ENCODE data around the gene NEK3.
"Not testable (repeated sequence)": the region's sequence is repeated elsewhere in the genome, so short reads cannot be mapped to it uniquely, and the experiment has no call there.

Gene NEK3, protein sequence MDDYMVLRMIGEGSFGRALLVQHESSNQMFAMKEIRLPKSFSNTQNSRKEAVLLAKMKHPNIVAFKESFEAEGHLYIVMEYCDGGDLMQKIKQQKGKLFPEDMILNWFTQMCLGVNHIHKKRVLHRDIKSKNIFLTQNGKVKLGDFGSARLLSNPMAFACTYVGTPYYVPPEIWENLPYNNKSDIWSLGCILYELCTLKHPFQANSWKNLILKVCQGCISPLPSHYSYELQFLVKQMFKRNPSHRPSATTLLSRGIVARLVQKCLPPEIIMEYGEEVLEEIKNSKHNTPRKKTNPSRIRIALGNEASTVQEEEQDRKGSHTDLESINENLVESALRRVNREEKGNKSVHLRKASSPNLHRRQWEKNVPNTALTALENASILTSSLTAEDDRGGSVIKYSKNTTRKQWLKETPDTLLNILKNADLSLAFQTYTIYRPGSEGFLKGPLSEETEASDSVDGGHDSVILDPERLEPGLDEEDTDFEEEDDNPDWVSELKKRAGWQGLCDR

DNA sequence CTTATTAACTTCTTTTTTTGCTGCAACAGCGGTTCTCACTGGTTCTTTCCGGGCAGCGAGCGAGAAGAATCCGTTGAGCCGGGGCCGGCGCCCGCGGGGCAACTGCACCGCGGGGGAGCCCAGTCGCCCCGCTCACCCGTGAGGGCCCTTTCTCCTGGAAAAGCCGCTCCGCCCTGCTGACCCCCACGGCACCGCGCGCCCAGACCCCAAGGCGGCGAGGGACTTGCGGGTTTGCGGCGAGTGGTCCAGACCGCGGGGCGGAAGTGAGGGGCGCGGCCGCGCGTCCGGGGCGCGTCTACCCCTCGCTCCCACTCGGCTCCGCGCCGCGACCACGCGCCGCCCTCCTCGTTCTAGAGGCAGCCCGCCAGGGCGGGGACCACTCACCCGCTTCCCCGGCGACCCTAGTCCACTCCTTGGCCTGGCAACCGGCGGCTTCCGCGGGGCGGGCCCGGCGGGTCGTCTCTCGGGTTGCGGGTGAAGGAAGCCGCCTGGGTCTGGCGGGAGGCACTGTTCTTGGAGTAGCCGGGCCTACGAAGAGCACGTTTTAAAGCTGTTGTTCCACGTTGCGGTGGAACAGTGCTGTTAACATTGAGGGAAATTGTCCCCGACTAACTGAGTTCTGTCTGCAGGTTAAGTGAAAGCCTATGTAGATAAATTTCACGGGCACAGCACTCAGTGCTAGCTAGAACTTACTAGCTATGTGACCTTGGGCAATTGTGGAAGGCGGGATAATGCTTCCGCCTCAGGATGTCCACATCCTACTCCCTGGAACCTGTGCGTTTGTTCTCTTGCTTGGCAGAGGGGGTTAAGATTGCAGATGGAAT is at the start of gene NEK3:
TSS of gene NEK3 (minus strand) at position 439 of the 824 bp plus-strand sequence. CDS start 3,406 bp downstream, outside the sequence.
- H3K4me3 ChIP-seq (ENCODE audit: low read depth, low read length), result peak within 1 kb of the TSS; percentile 73

DNA sequence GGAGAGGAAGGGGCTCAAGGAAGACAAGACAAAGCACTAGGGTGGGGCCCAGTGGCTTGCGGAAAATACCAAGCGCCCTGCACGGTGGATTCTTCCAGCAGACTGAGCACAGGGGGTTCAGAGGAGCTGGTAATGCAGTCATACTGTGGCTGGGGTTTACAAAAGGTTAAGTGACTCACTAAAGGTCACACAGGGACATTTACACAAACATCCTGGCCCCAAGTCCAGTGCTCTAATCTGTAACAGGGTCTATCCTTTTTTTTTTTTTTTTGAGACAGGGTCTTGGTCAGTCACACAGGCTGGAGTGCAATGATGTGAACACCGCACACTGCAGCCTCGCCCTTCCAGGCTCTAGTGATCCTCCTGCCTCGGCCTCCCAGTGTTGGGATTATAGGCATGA is 49.0 kb upstream of the NEK3 start:
- not testable (repeated sequence) for H3K4me3 ChIP-seq (ENCODE audit: low read depth, low read length)

DNA sequence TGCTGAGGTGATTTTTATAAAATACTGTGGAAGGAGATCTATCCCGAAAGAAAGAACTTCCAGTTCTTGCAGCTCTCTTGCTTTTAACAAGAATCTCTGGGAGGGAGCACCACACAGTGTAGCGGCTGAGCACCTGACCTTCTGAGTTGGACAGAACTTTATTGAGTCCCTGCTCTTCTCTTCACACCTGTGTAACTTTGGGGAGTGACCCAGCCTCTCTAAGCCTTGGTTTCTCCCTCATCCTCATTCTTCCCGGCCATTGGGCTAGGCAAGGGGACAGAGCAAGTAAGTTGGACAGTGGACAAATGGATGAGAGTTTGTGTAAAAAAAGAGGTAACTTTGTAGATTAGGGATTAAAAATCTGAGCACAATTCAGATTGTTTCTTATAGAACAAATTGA is 48.5 kb upstream of the NEK3 start:
- not testable (repeated sequence) for H3K4me3 ChIP-seq (ENCODE audit: low read depth, low read length)

DNA sequence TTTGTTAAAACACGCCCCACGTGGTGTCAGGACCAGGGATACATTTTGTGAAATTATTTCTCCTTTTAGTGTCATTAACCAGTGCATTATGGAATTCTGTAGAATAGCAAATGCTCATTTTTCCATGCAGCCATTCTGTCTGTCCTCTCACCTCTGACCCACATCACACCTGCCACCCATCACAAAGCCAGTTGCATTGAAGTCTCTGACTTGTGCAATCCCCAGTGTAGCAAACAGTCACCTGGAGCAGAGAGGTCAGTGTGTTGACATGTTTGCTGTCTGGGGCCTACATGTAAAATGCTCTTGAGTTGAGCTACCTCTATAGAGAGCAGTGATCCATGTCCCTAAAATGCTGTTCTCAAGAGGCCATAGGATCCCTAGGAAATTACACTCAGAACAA is 47.9 kb upstream of the NEK3 start:
- H3K4me3 ChIP-seq (ENCODE audit: low read depth, low read length), result not testable (repeated sequence)

DNA sequence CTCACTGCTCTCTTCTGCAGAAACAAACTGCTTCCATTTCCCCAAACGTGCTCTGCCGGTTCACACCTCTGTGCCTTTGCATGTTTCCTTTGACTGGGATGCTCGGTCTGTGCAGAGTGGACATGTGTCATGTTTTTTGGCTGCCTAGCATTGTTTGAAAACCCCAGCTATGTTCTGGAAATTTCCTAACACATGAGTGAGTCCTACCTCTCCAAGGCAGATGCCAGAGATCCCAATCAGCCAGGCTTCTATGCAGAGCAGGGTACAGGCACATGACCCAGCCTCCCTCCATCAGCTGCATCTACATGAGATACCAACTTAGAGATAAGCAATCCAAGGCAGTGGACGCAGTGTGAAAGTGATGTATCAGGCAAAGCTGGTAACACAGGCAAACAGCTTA is 45.1 kb upstream of the NEK3 start:
- H3K4me3 ChIP-seq (ENCODE audit: low read depth, low read length), result not testable (repeated sequence)

DNA sequence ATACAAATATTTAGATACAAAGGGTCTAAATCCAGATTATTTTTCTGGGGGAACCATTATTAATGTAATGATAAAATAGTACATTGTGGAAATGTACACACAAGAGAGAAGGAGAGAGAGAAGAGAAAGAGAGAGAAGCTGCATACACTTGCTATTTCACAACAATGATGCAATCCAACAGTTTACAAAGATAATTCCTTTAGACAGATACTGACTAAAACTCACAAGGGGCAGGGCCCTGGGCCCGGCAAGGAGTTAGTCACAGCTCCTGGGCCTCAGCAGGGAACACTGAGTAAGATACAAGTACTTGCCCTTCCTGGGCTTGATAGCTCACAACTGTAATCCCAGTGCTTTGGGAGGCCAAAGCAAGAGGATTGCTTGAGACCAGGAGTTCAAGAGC is 44.5 kb upstream of the NEK3 start:
- not testable (repeated sequence) for H3K4me3 ChIP-seq (ENCODE audit: low read depth, low read length)

DNA sequence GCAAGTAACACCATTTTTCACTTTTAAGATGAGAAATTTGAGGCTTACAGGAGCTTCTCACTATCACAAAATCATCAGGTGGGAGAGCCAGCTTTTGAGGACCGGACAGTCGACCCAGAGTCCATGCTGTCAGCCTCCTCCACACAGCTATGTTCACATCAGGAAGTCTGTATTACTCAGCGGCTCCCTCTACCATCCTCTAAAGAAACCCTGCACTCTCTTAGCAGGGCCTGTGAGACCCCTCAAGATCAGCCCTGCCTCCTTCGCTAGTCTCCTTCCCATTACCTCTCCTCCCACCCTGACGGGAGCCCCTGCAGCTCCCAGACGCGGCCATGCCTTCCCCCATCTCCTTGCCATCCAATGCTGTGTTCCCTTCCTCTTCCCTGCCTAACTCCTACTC is 43.1 kb upstream of the NEK3 start:
- not testable (repeated sequence) for H3K4me3 ChIP-seq (ENCODE audit: low read depth, low read length)

DNA sequence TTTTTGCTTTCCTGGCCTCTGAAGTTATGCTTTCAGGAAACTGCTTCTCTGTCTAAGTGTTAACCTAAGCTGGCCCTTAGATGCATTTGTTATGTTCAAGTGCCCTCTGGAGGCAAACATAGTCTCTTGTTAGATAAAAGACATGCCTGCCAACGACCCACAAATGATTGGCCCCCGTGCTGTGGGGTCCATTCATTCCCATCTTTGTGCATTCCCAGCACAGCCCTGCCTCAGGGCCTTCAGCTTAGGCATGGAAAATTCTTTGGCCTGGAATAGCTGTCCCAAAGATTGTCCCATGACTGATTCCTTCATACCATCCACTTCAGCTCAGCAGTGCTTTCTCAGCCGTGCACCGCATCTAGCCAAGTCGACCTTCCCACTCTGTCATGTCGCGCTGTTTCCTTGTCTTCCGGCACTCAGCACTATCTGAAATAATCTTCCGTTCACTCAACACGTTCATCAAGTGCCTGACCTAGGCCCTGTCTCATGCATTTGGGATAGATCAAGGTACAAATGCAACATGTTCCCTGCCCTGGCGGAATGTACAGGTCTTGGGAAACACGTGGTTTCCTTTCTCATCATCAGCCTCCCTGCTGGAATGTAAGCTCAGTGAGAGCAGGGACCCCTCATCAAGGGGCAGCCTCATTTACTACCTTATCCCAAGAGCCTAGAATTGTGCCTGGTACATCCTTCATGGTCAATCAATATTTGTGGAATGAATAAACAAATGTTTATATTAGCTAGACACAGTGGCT is 42.2 kb upstream of the NEK3 start:
- not testable (repeated sequence) for H3K4me3 ChIP-seq (ENCODE audit: low read depth, low read length)

DNA sequence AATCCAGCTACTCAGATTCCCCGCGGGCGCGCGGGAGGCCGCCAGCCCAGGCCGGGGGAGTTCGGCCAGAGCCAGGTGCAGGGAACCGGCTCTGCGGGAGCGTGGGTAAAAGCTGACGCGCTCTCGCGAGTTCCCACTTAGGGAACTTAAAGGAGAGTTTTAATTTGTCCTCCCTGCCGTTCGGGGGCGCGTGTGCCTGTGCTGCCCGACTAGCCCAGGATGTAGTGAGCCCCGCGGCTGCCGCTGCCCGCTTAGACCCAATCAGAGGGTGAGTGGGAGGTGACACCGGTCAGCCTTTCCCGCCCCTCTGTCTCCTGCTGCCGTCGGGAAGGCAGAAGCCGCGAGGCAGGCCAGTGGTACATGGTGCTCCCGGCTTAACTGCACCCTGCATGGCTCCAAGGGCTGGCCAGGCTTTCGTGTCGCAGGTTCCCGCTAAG is 36.0 kb upstream of the NEK3 start:
- no peak overlapping the region for H3K4me3 ChIP-seq (ENCODE audit: low read depth, low read length)

DNA sequence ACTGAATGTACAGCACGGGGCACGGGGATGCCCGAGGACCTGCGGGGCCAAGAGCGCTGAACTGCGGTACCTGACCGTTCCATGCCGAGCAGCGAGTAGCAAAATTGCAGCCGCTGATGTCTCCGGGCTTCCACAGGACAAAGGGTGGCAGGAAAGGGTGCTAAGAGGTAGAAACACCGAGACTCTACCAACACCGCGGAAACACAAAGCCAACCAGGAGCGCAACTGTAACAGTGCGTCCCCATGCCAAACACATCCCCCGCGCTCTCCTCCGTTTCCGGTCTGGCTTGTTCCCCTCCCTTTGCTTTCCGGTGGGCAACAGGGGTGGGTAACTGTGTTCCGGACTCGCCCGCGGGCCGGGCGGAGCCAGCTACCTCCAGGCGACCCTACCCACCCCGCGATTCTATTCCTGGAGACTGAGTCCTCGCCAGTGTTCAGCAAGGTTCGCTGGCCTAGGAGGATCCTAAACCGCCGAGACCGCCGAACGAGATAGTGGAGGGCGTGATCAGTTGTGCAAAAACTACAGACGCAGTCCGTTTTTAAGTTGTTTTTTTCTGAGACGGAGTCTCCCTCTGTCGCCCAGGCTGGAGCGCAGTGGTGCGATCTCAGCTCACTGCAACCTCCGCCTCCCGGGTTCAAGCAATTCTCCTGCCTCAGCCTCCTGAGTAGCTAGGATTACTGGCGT is 34.9 kb upstream of the NEK3 start:
- H3K4me3 ChIP-seq (ENCODE audit: low read depth, low read length), result peak overlapping the region; percentile 97

DNA sequence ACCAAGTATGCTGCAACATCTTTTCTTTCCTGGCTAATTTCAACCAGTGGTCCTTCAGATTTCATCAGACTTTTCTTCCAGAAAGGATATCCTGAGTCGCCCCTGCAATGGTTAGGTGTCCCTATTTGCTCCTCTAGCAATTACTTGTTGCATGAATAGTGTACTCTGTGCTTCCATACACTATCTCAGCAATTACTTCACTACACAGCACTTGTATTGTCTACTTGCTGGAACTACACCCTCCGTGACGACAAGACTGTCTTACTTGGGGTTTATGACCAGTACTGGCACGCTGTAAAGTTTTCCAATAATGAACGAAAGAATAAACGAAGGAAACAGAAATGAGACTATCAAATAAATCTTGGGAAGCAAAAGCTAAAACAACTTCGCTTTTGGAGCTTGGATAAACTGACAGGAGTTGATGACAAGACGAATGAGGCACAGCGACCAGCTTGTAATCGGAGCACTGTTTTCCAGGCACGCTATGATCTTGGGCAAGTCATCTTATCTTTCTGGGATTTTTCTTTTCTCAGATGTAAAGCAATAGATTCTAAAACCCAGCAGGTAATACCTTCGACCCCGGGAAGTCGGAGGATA is 34.3 kb upstream of the NEK3 start:
- H3K4me3 ChIP-seq (ENCODE audit: low read depth, low read length), result peak overlapping the region; percentile 97

DNA sequence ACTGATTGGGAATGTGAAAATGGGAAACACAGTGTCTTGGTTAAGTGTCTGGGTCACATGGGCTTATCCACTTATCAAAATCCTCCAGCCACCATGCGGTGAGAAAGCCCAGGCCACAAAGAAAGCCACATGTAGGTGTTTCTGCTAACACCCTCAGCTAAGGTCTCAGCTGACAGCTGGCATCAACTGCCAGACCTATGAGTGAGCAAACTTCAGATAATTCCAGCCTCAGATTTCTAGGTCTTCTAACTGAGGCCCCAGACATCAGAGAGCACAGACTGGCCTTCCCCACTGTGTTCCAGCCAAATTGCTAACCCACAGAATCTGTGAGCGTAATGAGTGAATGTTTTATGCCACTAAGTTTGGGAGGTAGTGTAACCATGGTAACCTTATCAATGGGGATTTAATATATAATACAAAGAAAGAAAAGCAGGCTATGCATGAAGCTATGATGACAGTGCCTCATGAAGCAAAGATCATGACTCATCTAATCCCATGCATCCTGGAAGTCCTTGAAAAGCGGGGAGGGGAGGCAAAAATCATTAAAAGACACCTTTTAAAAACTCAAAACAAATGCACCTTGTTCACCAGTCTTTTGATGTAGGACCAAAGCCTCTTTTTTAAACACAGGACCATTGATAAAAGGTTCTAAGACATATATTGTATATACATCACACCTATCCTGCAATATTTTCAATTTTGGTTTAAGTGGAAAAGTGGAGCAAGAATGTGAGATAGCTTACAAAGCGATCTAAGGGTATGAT is 28.2 kb upstream of the NEK3 start:
- H3K4me3 ChIP-seq (ENCODE audit: low read depth, low read length), result not testable (repeated sequence)

DNA sequence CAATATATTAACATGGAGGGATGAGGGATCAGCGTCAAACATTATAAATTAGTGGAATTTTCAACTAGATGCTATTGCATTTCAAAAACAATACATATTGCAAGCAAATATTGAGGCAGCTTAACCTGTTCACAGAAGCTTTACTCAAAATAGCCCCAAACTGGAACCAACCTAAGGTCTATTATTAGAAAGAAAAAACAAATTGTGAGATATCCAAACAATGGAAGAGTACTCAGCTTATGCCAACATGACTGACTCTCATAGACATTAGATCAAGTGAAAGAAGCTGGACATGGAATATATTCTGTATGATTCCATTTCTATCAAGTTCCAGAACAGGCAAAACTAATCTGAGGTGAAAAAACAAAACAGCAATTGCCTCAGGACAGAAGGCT is 27.6 kb upstream of the NEK3 start:
- no peak overlapping the region for H3K4me3 ChIP-seq (ENCODE audit: low read depth, low read length)

DNA sequence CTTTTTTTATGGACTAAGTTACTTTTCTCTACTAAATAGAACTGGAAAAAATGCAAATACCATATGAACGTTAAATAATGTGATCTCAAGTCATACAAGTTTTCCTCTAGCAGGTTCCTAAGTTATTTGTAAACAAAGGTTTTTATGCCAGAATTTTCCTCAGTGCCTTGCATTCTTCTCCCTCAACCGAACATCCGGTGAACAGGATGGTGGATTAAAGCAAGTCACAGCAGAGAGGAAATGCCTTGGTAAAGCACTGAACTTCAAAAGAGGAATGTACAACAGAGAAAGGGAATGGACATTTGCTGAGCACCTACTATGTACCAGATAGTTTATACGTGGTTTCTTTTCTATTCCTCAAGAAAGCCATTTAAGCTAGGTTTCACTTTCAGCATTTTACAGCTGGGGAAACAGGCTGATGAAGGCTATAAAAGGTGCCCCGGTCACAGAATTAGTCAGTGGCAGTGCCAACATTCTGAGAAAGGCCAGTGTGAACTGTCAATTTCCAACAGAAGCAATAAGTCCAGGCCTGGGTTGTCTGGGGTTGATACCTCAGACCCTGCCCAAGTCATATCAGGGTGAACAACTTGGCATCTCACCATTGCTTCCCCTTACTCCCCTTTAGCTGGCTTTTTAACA is 22.0 kb upstream of the NEK3 start:
- H3K4me3 ChIP-seq (ENCODE audit: low read depth, low read length), result not testable (repeated sequence)

DNA sequence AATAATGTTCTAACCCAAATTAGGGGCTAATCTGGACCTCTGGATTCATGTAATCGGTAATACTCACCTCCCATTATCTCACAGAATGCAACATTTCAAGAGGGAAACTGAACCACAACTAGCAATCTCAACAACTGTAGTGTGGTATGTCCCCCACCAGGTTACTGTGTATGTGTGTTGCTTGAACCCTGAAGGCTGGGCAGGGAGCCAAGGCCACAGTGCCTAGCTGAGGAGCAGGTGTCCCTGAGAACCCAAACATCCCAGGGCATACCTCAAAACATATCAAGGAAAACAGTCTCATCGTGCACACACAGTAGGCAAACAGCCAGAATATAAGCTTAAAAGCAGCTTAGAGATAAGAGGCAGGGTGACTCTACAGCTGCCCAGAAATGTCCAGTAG is 20.5 kb upstream of the NEK3 start:
- no peak overlapping the region for H3K4me3 ChIP-seq (ENCODE audit: low read depth, low read length)

DNA sequence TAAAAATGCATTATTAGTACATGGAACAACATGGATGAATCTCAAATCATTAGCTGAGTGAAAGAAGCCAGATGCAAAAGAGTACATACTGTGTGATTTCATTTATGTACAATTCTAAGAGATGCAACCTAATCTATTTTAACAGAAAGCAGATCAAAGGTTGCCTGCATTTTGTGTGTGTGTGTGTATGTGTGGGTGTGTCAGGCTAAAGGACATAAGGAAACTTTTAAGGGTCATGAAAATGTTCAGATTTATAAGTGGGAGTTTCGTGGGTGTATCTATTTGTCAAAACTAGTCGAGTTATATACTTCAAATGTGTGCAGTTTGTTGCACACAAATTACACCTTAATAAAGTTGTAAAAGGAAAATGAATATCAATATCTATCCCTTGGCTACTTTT is 17.9 kb upstream of the NEK3 start:
- H3K4me3 ChIP-seq (ENCODE audit: low read depth, low read length), result no peak overlapping the region

DNA sequence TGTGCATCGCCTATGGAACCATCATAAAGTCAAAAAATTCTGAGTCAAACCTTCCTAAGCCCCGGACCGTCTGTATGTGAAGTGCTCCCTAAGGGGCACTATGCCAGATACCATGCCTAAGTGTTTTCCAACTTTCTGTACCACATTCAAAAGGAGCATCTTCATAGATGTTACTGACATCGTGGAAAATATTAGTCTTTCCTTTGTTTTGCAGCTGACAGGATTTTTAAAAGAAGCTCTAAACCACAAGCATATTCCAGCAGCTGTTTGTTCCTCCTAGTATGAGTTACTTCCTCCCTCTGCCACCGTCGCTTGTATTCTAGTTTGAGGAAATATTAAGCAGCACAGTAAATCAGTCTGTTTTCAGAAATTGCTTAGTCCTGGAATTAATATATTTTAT is 14.6 kb upstream of the NEK3 start:
- not testable (repeated sequence) for H3K4me3 ChIP-seq (ENCODE audit: low read depth, low read length)

DNA sequence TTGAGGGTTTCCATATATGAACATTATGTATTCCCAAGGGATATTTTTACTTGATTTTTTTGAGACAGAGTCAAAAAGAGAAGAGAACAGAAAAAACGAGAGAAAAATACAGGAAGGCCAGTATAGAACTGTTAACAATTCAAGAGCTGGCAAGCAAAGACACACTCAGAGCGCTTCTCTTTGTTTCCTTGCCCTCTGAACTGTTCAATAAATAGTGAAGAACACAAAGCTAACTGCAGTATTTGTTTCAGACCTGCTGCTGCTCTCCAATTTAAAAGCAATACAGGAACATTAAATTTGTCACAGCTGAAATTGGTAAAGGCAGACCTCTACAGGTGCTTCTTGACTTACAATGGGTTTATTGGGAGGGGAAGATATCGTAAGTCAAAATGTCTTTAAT is 14.0 kb upstream of the NEK3 start:
- H3K4me3 ChIP-seq (ENCODE audit: low read depth, low read length), result no peak overlapping the region

DNA sequence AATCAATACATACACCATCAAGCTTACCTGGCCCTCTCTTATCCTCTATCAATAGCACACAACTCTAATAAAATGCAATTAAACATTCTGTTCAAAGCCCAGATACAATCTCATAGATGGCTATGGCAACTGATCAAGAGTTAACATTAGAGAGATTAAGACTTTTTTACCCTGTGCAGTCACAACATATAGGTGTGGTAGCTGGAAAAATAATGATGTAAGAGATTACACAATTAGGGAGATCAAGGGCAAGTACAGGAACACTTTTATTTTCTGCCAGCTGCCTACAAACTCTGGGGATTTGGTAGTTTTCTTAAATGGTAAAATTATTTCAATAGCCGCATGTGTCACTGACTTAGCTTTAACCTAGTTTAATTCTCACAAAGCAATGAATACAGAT is 12.3 kb upstream of the NEK3 start:
- not testable (repeated sequence) for H3K4me3 ChIP-seq (ENCODE audit: low read depth, low read length)
